Endothelial cell of umbilical vein (primary cell): ENCODE measurements around the gene GALK1. TPM values are rescaled to one million over a fixed set of nuclear protein-coding genes. Genes with fewer than 3 reads are reported as not detected.
A peak's percentile ranks its signal among the peaks of the same experiment; 100 is the strongest.

Experiments used
- BruUV-seq: library from RNA; stranded (reverse); fragments of 400-500 nt; replicated peaks from 2 replicates; lab custom pipeline; 2021; lab: Mats Ljungman, UMichigan
- CTCF ChIA-PET: fragments of 300-600, 350-600 bp; sonication (Branson Sonifier 250); formaldehyde crosslinking; loops from one replicate; lab custom pipeline; 2021; ENCODE audit warnings: antibody characterized with exemption, inconsistent platforms; lab: Charles Lee
- POLR2A ChIA-PET: fragments of 300-600, 350-600 bp; sonication (Branson Sonifier 250); formaldehyde crosslinking; loops from one replicate; lab custom pipeline; 2021; ENCODE audit warnings: antibody characterized with exemption, inconsistent platforms; lab: Charles Lee
- DNase-seq: peaks from one replicate; pipeline ENCODE4 v3.0.0-alpha.2; 2011; ENCODE audit warnings: low read depth, low spot score
- FAIRE-seq: peaks from 2 replicates; lab custom pipeline; 2011; peaks lifted over from hg19 to GRCh38; lab: Jason Lieb, UNC
- H2AFZ ChIP-seq: 2 replicates; pipeline ENCODE4 v1.6.0; 2012; ENCODE audit warnings: low read depth, low read length, control low read depth, inconsistent platforms
- H3K27ac ChIP-seq: 2 replicates; pipeline ENCODE4 v1.5.1; 2011; ENCODE audit warnings: low read depth, mild to moderate bottlenecking, control low read depth, low read length, moderate library complexity; ENCODE audit not compliant: insufficient read depth
- H3K27me3 ChIP-seq, 2 experiments: 2 replicates each; pipeline versions ENCODE4 v1.6.0 to v1.6.1; 2011; ENCODE audit warnings: low read length in 2 of 2, mixed read lengths in 1 of 2; ENCODE audit not compliant: control insufficient read depth in 2 of 2, insufficient read depth in 2 of 2
- H3K36me3 ChIP-seq, 2 experiments: 2 replicates in 1 of 2; 3 replicates in 1 of 2; pipeline ENCODE4 v1.5.1; 2011; ENCODE audit warnings: low read length in 2 of 2, mild to moderate bottlenecking in 1 of 2, moderate library complexity in 1 of 2; ENCODE audit not compliant: control insufficient read depth in 2 of 2, insufficient read depth in 2 of 2; ENCODE audit errors: extremely low read depth in 1 of 2
- H3K4me1 ChIP-seq: 3 replicates; pipeline ENCODE4 v1.5.1; 2011; ENCODE audit warnings: mild to moderate bottlenecking, low read length; ENCODE audit not compliant: control insufficient read depth, insufficient read depth; ENCODE audit errors: extremely low read depth
- H3K4me2 ChIP-seq: 2 replicates; pipeline ENCODE4 v1.6.1; 2011; ENCODE audit warnings: low read length, control low read depth, mixed read lengths; ENCODE audit not compliant: insufficient read depth
- H3K4me3 ChIP-seq, 3 experiments: fragments of 200-600 bp in 1 of 3; sonication (generic), shearing (Covaris generic) in 1 of 3; replicated peaks in 1 of 3; 2 replicates each; pipeline ENCODE4 v1.5.1; 2011 to 2016; ENCODE audit warnings: control low read depth in 3 of 3, low read length in 3 of 3, mild to moderate bottlenecking in 2 of 3, inconsistent platforms in 1 of 3, low read depth in 1 of 3, moderate library complexity in 1 of 3; ENCODE audit not compliant: insufficient read depth in 1 of 3
- H3K79me2 ChIP-seq: 2 replicates; pipeline ENCODE4 v1.6.0; 2012; ENCODE audit warnings: low read length, inconsistent platforms; ENCODE audit not compliant: control insufficient read depth, insufficient read depth
- H3K9ac ChIP-seq: replicated peaks from 2 replicates; pipeline ENCODE3; 2011; ENCODE audit warnings: low read length, control low read depth; ENCODE audit not compliant: insufficient read depth; ENCODE audit errors: extremely low read depth
- H3K9me1 ChIP-seq: replicated peaks from 3 replicates; pipeline ENCODE4 v1.6.0; 2011; ENCODE audit warnings: mild to moderate bottlenecking, low read length; ENCODE audit not compliant: control insufficient read depth, insufficient read depth; ENCODE audit errors: extremely low read depth
- H3K9me3 ChIP-seq: replicated peaks from 2 replicates; pipeline ENCODE4 v1.5.1; 2012; ENCODE audit warnings: low read length, inconsistent platforms; ENCODE audit not compliant: control insufficient read depth, insufficient read depth
- H4K20me1 ChIP-seq: replicated peaks from 2 replicates; pipeline ENCODE3; 2011; ENCODE audit warnings: mild to moderate bottlenecking, low read length; ENCODE audit not compliant: control insufficient read depth, insufficient read depth; ENCODE audit errors: extremely low read depth
- EZH2 ChIP-seq: IDR thresholded peaks from 2 replicates; pipeline ENCODE4 v1.6.1; 2012; ENCODE audit warnings: borderline replicate concordance, low read depth, mild to moderate bottlenecking, moderate library complexity, low read length, inconsistent platforms; ENCODE audit not compliant: severe bottlenecking
- POLR2AphosphoS5 ChIP-seq: IDR thresholded peaks from 2 replicates; pipeline ENCODE4 v1.6.1; 2012; ENCODE audit warnings: low read depth, mild to moderate bottlenecking, control low read depth, low read length, moderate library complexity; ENCODE audit not compliant: insufficient read depth
- dilution Hi-C: fragments of 300-500 bp; cut with MboI; formaldehyde crosslinking; loops from one replicate; pipeline ENCODE4 v1.15.0; 2019; ENCODE audit warnings: low sequenced_read_pairs; ENCODE audit not compliant: extremely low pct_ligation_motif_present
- intact Hi-C: fragments of 100-400 bp; cut with micrococcal nuclease; formaldehyde crosslinking; loops from one replicate; pipeline ENCODE4 v1.10.0; 2022
- polyA plus RNA-seq, 4 experiments: library from polyadenylated mRNA; depleted of rRNA in 3 of 4; stranded (reverse) in 3 of 4; unstranded in 1 of 4; fragments of >200 nt; gene quantifications; 2 replicates each; pipeline versions ENCODE4 v1.2.1 to v1.2.3, GENCODE V29; 2011 to 2012; ENCODE audit warnings: missing spikeins in 1 of 4
- total RNA-seq: library from RNA; stranded (reverse); gene quantifications from 2 replicates; pipeline ENCODE4 v1.2.3, GENCODE V29; 2021

The GALK1 gene
- total and polyA plus RNA-seq, 2 donors (not counting 3 experiments of a cell fraction or from before 2014, with no cell fraction given): 45.8 to 63.7 TPM

- dilution Hi-C loops (no loop called here), intact Hi-C loops (loop anchor here (1.0 to 10.0 kb wide), 4 partner anchors 47 to 225 kb away; partner anchors contain the start of genes CDK3 and TRIM65)
- FAIRE-seq (no peak), DNase-seq (no peak)
- H2AFZ ChIP-seq: no peak overlapping the region
- peaks cover 18% of the 10 kb centered on the region for H3K79me2 ChIP-seq
- TF ChIP-seq EZH2: peak; percentile 66
- no peak for TF ChIP-seq POLR2AphosphoS5
- ChIA-PET CTCF (interaction anchor here (0.6 to 1.7 kb wide), 12 partner anchors 24 to 81 kb away, joined by 3 to 10 read pairs (median 4); partner anchors contain the start of gene WBP2), POLR2A (interaction anchor here (0.6 to 1.0 kb wide), 26 partner anchors 9 to 223 kb away, joined by 3 to 23 read pairs (median 4); partner anchors contain the start of genes ACOX1, GALK1, MRPL38 and TEN1)
- peak overlapping the region in 1 of 3 experiments; percentile 20 for H3K4me3 ChIP-seq
- H3K27me3 ChIP-seq: no peaks in the 10 kb centered on the region
- H3K9me3 ChIP-seq: no peaks in the 10 kb centered on the region
- no peak overlapping the region for H3K9ac ChIP-seq
- H3K9me1 ChIP-seq: no peaks in the 10 kb centered on the region
- no TSS peak for BruUV-seq
- H3K4me2 ChIP-seq: peak overlapping the region; percentile 60
- H3K27ac ChIP-seq: no peak overlapping the region
- H3K36me3 ChIP-seq: peaks cover 13 to 14% of the 10 kb centered on the region in 2 experiments
- H4K20me1 ChIP-seq: peaks cover 6% of the 10 kb centered on the region
- peaks cover 26% of the 10 kb centered on the region for H3K4me1 ChIP-seq
Observed at GRCh38 chr17:75779987-75780889, 15.2 kb upstream of the GALK1 start.
